ENCODE measurements around the gene ARHGAP8. TPM values are rescaled to one million over a fixed set of nuclear protein-coding genes. Genes with fewer than 3 reads are reported as not detected.
A peak's percentile ranks its signal among the peaks of the same experiment; 100 is the strongest.

Gene ARHGAP8
- total RNA-seq, 3 donors from 2014 or later: 25.0 to 74.6 (median 43.7) TPM

GRCh38 chr22:44783581-44783980 is 31.2 kb downstream of the ARHGAP8 start:
- peaks cover 2% of the 10 kb centered on the region for H3K4me1 ChIP-seq (ENCODE audit: low read depth)
- no peaks in the 10 kb centered on the region for H3K36me3 ChIP-seq (ENCODE audit: low read depth)
- TF ChIP-seq CTCF (IDR thresholded peaks at IDR 0.05): no peak
- peak in 1 of 3 donors; percentile 28 for DNase-seq
- H3K4me3 ChIP-seq: no peak overlapping the region
- ATAC-seq: peak; percentile 86
- H3K9me3 ChIP-seq: no peaks in the 10 kb centered on the region
- intact Hi-C loops (cut with DNase I, micrococcal nuclease): no loop called here

- Histone ChIP-seq H3K4me1 (ENCODE audit: low read depth) (no peaks in the 10 kb centered on the region), H3K36me3 (ENCODE audit: low read depth) (no peaks in the 10 kb centered on the region), H3K4me3 (no peak overlapping the region), H3K9me3 (no peaks in the 10 kb centered on the region)
- no peak for DNase-seq
- intact Hi-C loops (cut with DNase I, micrococcal nuclease): no loop called here
- ATAC-seq: no peak
- TF ChIP-seq CTCF (IDR thresholded peaks at IDR 0.05): no peak
Measured at GRCh38 chr22:44786136-44786535, 33.8 kb downstream of the ARHGAP8 start.

GRCh38 chr22:44786610-44787009 is 34.2 kb downstream of the ARHGAP8 start:
- DNase-seq (no peak), ATAC-seq (no peak)
- intact Hi-C loops (cut with DNase I, micrococcal nuclease): no loop called here
- no peak for TF ChIP-seq CTCF (IDR thresholded peaks at IDR 0.05)
- H3K4me3 ChIP-seq: no peak overlapping the region
- H3K4me1 ChIP-seq (ENCODE audit: low read depth): no peaks in the 10 kb centered on the region
- H3K9me3 ChIP-seq: no peaks in the 10 kb centered on the region
- H3K36me3 ChIP-seq (ENCODE audit: low read depth): no peaks in the 10 kb centered on the region

- no peak for TF ChIP-seq CTCF (IDR thresholded peaks at IDR 0.05)
Measured at GRCh38 chr22:44787832-44788231, 35.5 kb downstream of the ARHGAP8 start.

GRCh38 chr22:44793106-44793505 is 40.7 kb downstream of the ARHGAP8 start:
- Histone ChIP-seq H3K36me3 (ENCODE audit: low read depth) (no peaks in the 10 kb centered on the region), H3K4me3 (no peak overlapping the region), H3K9me3 (no peaks in the 10 kb centered on the region), H3K4me1 (ENCODE audit: low read depth) (no peaks in the 10 kb centered on the region)
- ATAC-seq: no peak
- intact Hi-C loops (cut with DNase I, micrococcal nuclease): no loop called here
- no peak for TF ChIP-seq CTCF (IDR thresholded peaks at IDR 0.05)
- no peak for DNase-seq

More at GRCh38 chr22:44787832-44788231, 35.5 kb downstream of the ARHGAP8 start:
- DNase-seq (no peak), ATAC-seq (no peak)
- Histone ChIP-seq H3K4me3 (no peak overlapping the region), H3K9me3 (no peaks in the 10 kb centered on the region), H3K4me1 (ENCODE audit: low read depth) (no peaks in the 10 kb centered on the region), H3K36me3 (ENCODE audit: low read depth) (no peaks in the 10 kb centered on the region)
- intact Hi-C loops (cut with DNase I, micrococcal nuclease): no loop called here
